ENCODE measurements around the gene TMEM30B.

The TMEM30B gene

GRCh38 chr14:61269321-61270083 is 11.6 kb downstream of the TMEM30B start:
- no peak overlapping the region for H2BK5ac ChIP-seq (ENCODE audit: low read depth, low read length, poor library complexity)
- no peak overlapping the region for H3K4ac ChIP-seq (ENCODE audit: low read depth, low read length)
- H4K91ac ChIP-seq (ENCODE audit: low read depth, low read length), result no peak overlapping the region
- peaks cover 2% of the 10 kb centered on the region for H3K79me1 ChIP-seq (ENCODE audit: low read length)
- no peaks in the 10 kb centered on the region for H3K79me2 ChIP-seq (ENCODE audit: control insufficient read depth, insufficient read depth, low read length, poor library complexity)
- no peak overlapping the region for H3K27ac ChIP-seq (ENCODE audit: low read depth, low read length)
- H3K9me3 ChIP-seq (ENCODE audit: insufficient read depth, low read depth, low read length), result no peaks in the 10 kb centered on the region
- H3K23ac ChIP-seq (ENCODE audit: low read length), result no peak overlapping the region
- no peaks in the 10 kb centered on the region for H3K27me3 ChIP-seq (ENCODE audit: insufficient read depth, low read length)
- H2BK12ac ChIP-seq (ENCODE audit: low read length), result no peak overlapping the region
- no peak overlapping the region for H2BK120ac ChIP-seq (ENCODE audit: insufficient read depth, low read length, poor library complexity)
- no peak overlapping the region for H2AK5ac ChIP-seq (ENCODE audit: low read length)
- H3K4me1 ChIP-seq (ENCODE audit: control insufficient read depth in 1 of 2, insufficient read depth in 2 of 2, low read length in 2 of 2), result no peaks in the 10 kb centered on the region
- peak overlapping the region; percentile 61 for H2AFZ ChIP-seq (ENCODE audit: insufficient read depth, low read length, poor library complexity)
- no peak overlapping the region for H3K14ac ChIP-seq (ENCODE audit: low read length)
- peak overlapping the region; percentile 48 for H4K8ac ChIP-seq (ENCODE audit: low read depth, low read length)
- no CpG with 5 or more reads among the region's 21 CpGs for WGBS (ENCODE audit: extremely low coverage, insufficient coverage, insufficient read length)
- peak overlapping the region; percentile 6 for H3K9ac ChIP-seq (ENCODE audit: low read length)
- H3K36me3 ChIP-seq (ENCODE audit: control insufficient read depth in 1 of 2, insufficient read depth in 2 of 2, low read length in 2 of 2), result no peaks in the 10 kb centered on the region
- peak; percentile 81 to 96 for DNase-seq
- peak overlapping the region; percentile 70 for H3K4me2 ChIP-seq (ENCODE audit: low read length)
- H3K18ac ChIP-seq (ENCODE audit: low read length), result no peak overlapping the region
- no peak overlapping the region for H3K4me3 ChIP-seq (ENCODE audit: low read depth, low read length)
- no peak overlapping the region for H4K12ac ChIP-seq (ENCODE audit: low read depth, low read length)

GRCh38 chr14:61268812-61269211 is 12.3 kb downstream of the TMEM30B start:
- H3K79me2 ChIP-seq (ENCODE audit: control insufficient read depth, insufficient read depth, low read length, poor library complexity), result no peaks in the 10 kb centered on the region
- H2BK5ac ChIP-seq (ENCODE audit: low read depth, low read length, poor library complexity), result no peak overlapping the region
- no peak overlapping the region for H3K4me2 ChIP-seq (ENCODE audit: low read length)
- H3K9ac ChIP-seq (ENCODE audit: low read length), result no peak overlapping the region
- no peak overlapping the region for H2AK5ac ChIP-seq (ENCODE audit: low read length)
- no peak for DNase-seq
- H3K4me3 ChIP-seq (ENCODE audit: low read depth, low read length), result no peak overlapping the region
- no peak overlapping the region for H3K14ac ChIP-seq (ENCODE audit: low read length)
- H3K27ac ChIP-seq (ENCODE audit: low read depth, low read length), result no peak overlapping the region
- H2BK120ac ChIP-seq (ENCODE audit: insufficient read depth, low read length, poor library complexity), result no peak overlapping the region
- no peak overlapping the region for H4K91ac ChIP-seq (ENCODE audit: low read depth, low read length)
- H3K36me3 ChIP-seq (ENCODE audit: control insufficient read depth in 1 of 2, insufficient read depth in 2 of 2, low read length in 2 of 2), result no peaks in the 10 kb centered on the region
- no CpG with 5 or more reads among the region's 1 CpG for WGBS (ENCODE audit: extremely low coverage, insufficient coverage, insufficient read length)
- peaks cover 2% of the 10 kb centered on the region for H3K79me1 ChIP-seq (ENCODE audit: low read length)
- H3K4ac ChIP-seq (ENCODE audit: low read depth, low read length), result no peak overlapping the region
- no peak overlapping the region for H4K12ac ChIP-seq (ENCODE audit: low read depth, low read length)
- H3K4me1 ChIP-seq (ENCODE audit: control insufficient read depth in 1 of 2, insufficient read depth in 2 of 2, low read length in 2 of 2), result no peaks in the 10 kb centered on the region
- H2AFZ ChIP-seq (ENCODE audit: insufficient read depth, low read length, poor library complexity), result no peak overlapping the region
- H3K27me3 ChIP-seq (ENCODE audit: insufficient read depth, low read length), result no peaks in the 10 kb centered on the region
- H2BK12ac ChIP-seq (ENCODE audit: low read length), result no peak overlapping the region
- H4K8ac ChIP-seq (ENCODE audit: low read depth, low read length), result no peak overlapping the region
- no peak overlapping the region for H3K23ac ChIP-seq (ENCODE audit: low read length)
- H3K18ac ChIP-seq (ENCODE audit: low read length), result no peak overlapping the region
- no peaks in the 10 kb centered on the region for H3K9me3 ChIP-seq (ENCODE audit: insufficient read depth, low read depth, low read length)

DNA sequence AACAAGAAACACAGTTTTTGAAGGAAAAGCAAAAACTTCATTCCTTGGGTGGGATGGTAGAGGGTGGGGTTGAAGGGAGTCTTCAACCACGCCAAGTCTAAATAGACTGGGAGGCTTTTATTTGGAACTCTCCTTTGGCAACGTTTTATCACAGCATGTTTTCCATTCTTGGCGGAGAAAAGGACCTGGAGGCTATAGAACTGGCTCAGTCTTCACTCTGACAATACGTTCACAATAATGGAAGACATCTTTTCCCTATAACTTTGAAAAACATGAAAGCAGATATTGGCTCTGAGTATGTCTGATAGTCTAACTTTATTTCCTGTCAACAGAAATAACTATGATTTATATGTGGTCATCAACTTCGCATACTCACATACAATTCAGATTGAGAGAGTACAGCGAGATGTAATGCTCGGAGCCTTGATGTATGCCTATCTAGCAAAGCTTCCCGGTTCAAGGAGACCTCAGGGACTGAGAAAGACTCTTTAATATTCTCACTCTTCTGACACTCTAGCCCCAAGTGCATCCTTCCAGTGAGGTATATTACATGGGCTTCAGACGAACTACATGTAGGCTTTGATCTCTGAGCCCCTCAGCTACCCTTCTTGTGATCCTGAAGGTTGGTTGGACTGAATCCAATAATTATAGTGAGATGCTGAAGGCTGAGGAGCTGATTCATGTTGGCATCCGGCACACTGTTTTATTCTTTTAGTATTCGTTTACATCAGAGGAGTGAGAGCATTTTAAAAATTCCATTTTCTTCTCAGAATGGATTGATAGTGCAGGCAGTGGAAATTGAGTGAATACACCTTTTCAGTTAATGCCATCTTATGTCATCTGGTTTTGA is 14.0 kb downstream of the TMEM30B start:
- no peaks in the 10 kb centered on the region for H3K27me3 ChIP-seq (ENCODE audit: insufficient read depth, low read length)
- H3K4me1 ChIP-seq (ENCODE audit: control insufficient read depth in 1 of 2, insufficient read depth in 2 of 2, low read length in 2 of 2), result no peaks in the 10 kb centered on the region
- no peak overlapping the region for H2AFZ ChIP-seq (ENCODE audit: insufficient read depth, low read length, poor library complexity)
- H3K79me2 ChIP-seq (ENCODE audit: control insufficient read depth, insufficient read depth, low read length, poor library complexity), result no peaks in the 10 kb centered on the region
- H3K18ac ChIP-seq (ENCODE audit: low read length), result no peak overlapping the region
- DNase-seq, result no peak
- no peak overlapping the region for H4K12ac ChIP-seq (ENCODE audit: low read depth, low read length)
- peaks cover 2% of the 10 kb centered on the region for H3K79me1 ChIP-seq (ENCODE audit: low read length)
- H2BK5ac ChIP-seq (ENCODE audit: low read depth, low read length, poor library complexity), result no peak overlapping the region
- no peak overlapping the region for H3K4me3 ChIP-seq (ENCODE audit: low read depth, low read length)
- WGBS (ENCODE audit: extremely low coverage, insufficient coverage, insufficient read length), result no CpG with 5 or more reads among the region's 11 CpGs
- no peak overlapping the region for H3K23ac ChIP-seq (ENCODE audit: low read length)
- H2AK5ac ChIP-seq (ENCODE audit: low read length), result no peak overlapping the region
- H3K4me2 ChIP-seq (ENCODE audit: low read length), result no peak overlapping the region
- no peaks in the 10 kb centered on the region for H3K9me3 ChIP-seq (ENCODE audit: insufficient read depth, low read depth, low read length)
- H3K14ac ChIP-seq (ENCODE audit: low read length), result no peak overlapping the region
- no peak overlapping the region for H4K8ac ChIP-seq (ENCODE audit: low read depth, low read length)
- H3K4ac ChIP-seq (ENCODE audit: low read depth, low read length), result no peak overlapping the region
- no peak overlapping the region for H3K27ac ChIP-seq (ENCODE audit: low read depth, low read length)
- no peak overlapping the region for H4K91ac ChIP-seq (ENCODE audit: low read depth, low read length)
- no peak overlapping the region for H2BK120ac ChIP-seq (ENCODE audit: insufficient read depth, low read length, poor library complexity)
- H2BK12ac ChIP-seq (ENCODE audit: low read length), result no peak overlapping the region
- no peak overlapping the region for H3K9ac ChIP-seq (ENCODE audit: low read length)
- H3K36me3 ChIP-seq (ENCODE audit: control insufficient read depth in 1 of 2, insufficient read depth in 2 of 2, low read length in 2 of 2), result no peaks in the 10 kb centered on the region

GRCh38 chr14:61266436-61266835 is 14.7 kb downstream of the TMEM30B start:
- Histone ChIP-seq H2AFZ (ENCODE audit: insufficient read depth, low read length, poor library complexity) (no peak overlapping the region), H3K18ac (ENCODE audit: low read length) (no peak overlapping the region), H2BK5ac (ENCODE audit: low read depth, low read length, poor library complexity) (no peak overlapping the region), H4K91ac (ENCODE audit: low read depth, low read length) (no peak overlapping the region), H3K9ac (ENCODE audit: low read length) (no peak overlapping the region), H3K4me1 (ENCODE audit: control insufficient read depth in 1 of 2, insufficient read depth in 2 of 2, low read length in 2 of 2) (no peaks in the 10 kb centered on the region), H2BK120ac (ENCODE audit: insufficient read depth, low read length, poor library complexity) (no peak overlapping the region), H3K14ac (ENCODE audit: low read length) (no peak overlapping the region), H2AK5ac (ENCODE audit: low read length) (no peak overlapping the region), H3K27ac (ENCODE audit: low read depth, low read length) (no peak overlapping the region), H3K9me3 (ENCODE audit: insufficient read depth, low read depth, low read length) (no peaks in the 10 kb centered on the region), H4K8ac (ENCODE audit: low read depth, low read length) (no peak overlapping the region), H3K79me2 (ENCODE audit: control insufficient read depth, insufficient read depth, low read length, poor library complexity) (no peaks in the 10 kb centered on the region), H3K23ac (ENCODE audit: low read length) (no peak overlapping the region), H3K36me3 (ENCODE audit: control insufficient read depth in 1 of 2, insufficient read depth in 2 of 2, low read length in 2 of 2) (no peaks in the 10 kb centered on the region), H3K4ac (ENCODE audit: low read depth, low read length) (no peak overlapping the region), H2BK12ac (ENCODE audit: low read length) (no peak overlapping the region), H4K12ac (ENCODE audit: low read depth, low read length) (no peak overlapping the region), H3K79me1 (ENCODE audit: low read length) (peaks cover 2% of the 10 kb centered on the region), H3K27me3 (ENCODE audit: insufficient read depth, low read length) (no peaks in the 10 kb centered on the region), H3K4me3 (ENCODE audit: low read depth, low read length) (no peak overlapping the region), H3K4me2 (ENCODE audit: low read length) (no peak overlapping the region)
- DNase-seq, result no peak
- no CpG with 5 or more reads among the region's 4 CpGs for WGBS (ENCODE audit: extremely low coverage, insufficient coverage, insufficient read length)
